Activated gamma-delta T cell treated with Interleukin-2 at 50 U/mL for 16 hours (primary cell): Measurements from ENCODE around the gene EEF1E1.

ENCODE experiments used
- DNase-seq: peaks from one replicate; pipeline ENCODE4 v3.0.0-alpha.2; 2020

The EEF1E1 gene

DNA sequence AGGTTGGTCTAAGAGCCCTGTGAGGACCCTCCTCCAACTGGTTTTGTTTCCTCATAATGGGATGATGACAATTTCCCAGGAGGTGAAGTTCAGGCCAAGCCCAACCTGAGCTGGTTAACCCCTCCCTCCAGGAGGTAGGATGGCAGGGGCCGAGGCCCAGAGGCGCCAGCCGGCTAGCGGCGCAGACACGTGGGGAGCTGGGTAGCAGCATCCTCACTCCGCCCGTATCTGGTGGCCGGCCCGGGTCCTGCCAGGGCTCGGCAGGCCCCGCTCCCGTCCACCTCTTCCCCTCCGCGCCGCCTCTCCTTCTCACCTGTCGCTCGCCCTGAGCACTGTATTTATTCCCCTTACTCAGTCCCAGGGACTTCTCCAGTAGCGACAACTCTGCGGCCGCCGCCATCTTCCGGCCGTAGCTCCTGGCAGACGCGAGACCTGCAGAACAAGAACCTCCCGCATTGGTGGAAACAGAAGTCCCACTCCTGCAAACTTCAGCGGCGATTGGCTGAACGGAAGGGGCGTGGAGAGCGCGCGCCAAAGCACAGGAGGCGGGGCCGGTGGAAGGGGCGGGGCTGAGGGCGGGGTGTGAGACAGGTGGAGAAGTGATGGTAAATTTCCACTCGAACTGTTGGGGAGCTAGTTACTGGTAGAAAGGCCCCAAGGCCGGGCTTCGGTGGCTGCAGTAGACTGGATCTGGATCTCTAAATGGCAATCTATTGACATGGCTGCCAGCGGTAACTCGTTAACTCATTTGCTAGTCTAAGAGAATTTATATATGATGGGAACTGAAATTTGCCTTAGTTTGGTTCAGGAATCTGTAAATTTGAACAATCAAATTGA, at the start of gene EEF1E1:
EEF1E1 (minus strand) TSS at position 427 of the 837 bp plus-strand sequence; CDS start at position 400, 27 bp downstream.
- peak; percentile 97 for DNase-seq

DNA sequence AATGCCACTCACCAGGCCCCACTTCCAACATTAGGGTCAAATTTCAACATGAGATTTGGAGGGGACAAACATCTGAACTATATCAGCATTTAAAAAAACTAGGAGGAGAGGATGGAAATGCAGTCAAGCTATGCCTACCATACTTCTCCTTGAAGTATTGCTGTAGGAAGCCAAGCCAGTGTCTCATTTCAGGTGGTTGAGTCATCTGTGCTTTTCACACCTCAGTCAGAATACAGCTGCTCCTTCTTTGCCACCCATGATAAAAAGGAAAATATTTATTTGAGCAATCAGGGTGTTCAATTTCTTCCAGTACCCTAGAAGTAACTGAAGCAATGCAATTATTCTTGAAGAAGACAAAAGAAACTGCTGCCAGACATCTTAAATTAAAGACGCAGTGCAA, 47.0 kb upstream of the EEF1E1 start:
- DNase-seq: no peak

DNA sequence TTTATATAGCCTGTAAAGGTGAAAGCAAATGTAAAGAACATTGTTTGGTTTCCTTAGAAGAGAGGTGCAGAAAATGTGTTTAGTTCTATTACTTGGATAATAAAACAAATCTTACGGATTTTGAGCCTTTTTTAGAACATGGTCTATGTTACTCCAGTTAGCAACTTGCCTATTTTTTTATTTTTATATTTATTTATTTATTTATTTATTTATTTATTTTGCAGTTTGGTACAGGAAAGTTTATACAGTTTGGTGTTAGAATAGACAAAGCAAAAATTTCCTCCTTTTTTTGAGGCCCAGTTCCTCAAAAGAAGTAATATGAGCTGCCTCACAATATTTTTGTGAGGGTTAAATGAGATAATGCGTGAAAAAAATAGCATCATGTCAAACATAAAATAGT, 41.6 kb upstream of the EEF1E1 start:
- DNase-seq: no peak

DNA sequence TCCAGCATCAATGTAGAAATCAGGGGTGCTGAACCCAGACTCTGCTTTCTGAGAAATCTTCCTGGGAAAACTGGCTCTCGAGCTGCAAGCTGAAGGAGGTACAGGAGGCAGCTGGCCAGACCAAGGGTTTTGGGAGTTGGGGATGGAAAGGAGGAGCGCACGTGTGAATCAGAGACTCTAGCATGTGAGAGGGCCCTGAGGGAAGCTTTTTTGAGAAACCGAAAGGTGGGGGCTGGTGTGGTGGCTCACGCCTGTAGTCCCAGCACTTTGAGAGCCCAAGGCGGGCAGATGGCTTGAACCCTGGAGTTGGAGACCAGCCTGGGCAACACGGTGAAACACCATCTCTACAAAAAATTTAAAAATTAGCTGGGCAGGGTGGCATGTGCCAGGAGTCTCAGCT, 37.1 kb upstream of the EEF1E1 start:
- DNase-seq: no peak

DNA sequence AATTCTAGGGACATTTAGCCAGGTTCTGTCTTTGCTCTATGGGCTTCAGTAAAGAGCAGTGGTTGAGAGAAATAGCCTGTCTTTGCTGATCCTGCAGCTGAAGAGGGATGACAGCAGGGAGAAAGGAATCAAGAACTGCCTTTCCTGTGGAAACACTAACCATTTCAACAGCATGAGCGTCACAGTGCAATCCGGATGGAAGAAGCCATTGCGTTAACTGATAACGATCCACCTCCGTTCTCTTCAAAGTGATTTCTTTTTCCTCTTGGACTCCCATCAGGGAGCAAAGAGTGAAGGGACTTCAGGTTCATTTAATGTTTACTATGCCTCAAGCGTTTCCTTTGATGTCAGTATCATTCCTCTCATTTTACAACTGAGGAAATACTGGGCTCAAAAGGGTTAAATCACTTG, 35.2 kb upstream of the EEF1E1 start:
- DNase-seq: no peak

DNA sequence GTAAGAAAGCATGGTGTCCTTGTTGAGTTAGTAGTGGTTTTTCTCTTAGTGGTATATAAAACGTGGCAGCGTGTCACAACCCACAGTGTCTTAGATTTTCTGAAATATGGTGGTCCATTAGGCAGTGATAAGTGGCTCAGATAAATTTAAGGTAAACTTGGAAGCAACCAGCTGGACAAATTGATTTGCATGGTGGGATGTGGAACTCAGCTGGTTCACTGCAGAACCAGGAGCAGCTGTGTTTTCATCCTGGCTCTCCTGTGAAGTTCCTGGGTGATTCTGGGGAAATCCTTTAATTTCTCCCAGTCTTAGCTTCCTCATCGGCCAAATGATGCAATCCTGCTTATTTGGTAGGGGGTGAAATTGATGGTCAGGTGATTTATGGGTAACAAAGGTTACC, 32.9 kb upstream of the EEF1E1 start:
- no peak for DNase-seq

DNA sequence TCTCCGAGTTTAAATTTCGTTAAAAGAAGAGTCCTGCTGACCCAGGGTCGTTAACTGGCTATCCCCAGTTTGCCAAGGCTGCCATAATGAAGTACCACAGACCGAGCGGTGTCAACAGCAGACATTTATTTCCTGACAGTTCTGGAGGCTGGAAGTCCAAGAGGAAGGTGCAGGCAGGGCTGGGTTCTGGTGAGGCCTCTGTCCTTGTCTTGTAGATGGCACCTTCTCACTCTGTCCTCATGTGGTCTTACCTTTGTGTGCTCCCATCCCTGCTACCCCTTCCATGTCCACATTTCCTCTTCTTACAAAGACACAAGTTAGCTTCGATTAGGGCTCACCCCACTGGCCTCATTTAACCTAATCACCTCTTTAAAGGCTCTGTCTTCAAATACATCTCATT, 29.8 kb upstream of the EEF1E1 start:
- DNase-seq: no peak

DNA sequence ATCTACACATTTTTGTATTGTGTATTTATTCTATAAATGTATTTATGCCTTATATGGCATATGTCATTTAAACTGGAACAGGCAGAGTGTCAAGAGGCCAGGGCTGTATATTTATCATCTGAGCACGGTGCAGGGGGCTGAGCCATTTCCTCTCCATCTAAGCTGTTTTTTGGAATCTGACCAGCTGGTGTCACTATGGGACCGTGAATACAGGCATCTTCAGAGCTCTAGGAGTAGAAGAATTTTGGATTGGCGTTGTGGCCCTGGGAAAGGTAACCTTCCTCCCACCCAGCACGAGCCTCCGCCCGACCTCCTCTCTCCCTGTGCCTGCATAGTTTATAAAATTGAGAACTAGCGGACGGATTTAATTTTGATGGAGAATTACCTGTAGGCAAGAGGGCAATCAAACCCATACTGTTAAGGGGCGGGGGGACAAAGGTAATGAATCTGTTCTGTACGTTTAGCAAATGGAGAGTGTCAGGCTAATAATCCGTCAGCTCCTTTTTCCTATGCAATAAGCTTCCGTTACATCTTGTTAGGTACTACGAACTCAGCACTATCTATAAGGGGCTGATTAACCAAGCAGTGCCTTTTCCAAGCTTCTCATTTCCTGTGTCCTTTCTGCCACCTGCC, 29.0 kb upstream of the EEF1E1 start:
- peak; percentile 9 for DNase-seq

DNA sequence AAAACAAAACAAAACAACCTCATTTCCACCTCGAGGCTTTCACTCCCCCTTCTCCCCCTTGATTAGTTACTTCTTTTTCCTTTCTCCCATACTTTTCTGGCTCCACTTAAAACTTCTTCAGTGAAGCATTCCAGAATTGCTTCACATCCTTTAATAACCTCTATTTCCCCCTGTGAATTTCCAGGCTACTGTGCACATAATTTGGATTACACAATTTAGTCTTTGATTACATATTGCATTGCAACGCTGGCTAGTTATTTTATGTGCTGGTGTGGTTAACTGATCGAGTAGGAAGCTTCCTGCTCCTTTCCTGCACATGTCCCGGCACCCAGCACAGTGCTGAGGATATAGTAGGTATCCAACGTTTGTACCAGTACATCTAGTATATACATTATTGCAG, 28.1 kb upstream of the EEF1E1 start:
- no peak for DNase-seq

DNA sequence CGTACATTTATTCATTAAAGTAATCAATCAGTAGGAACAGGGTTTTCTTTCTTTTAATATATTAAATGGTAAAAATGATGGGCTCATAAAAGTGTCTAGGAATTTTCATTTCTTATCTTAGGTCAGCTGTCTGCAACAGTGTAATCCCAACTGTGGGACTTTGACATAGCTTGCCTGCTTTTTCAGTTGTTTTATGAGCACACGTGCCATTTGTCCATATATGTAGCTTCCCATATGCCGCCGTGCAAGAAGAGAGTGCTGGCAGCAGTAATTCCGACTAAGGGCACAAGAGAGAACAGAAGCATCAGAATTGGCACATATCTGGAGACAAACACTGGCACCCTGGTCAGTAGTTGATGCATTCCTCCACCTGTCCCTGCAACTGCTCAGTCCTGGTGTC, 20.9 kb upstream of the EEF1E1 start:
- DNase-seq: no peak

DNA sequence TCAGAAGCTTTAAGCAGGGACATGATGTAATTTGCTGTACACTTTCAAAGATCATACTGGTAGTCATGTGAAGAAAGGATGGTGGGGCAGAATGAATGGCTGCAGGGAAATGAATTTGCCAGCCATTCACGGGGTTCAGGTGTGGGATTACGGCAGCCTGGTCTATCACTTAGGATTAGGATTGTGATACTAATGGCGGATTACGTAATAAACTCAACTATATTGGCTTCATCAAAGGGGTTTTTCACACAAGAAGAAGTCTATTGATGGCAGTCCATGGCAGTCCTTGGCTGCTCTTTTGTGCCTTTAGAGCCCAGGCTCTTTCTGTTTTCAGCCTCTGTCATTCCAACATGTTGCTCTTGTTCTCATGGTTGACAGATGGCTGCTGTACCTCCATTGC, 12.6 kb upstream of the EEF1E1 start:
- DNase-seq: no peak

DNA sequence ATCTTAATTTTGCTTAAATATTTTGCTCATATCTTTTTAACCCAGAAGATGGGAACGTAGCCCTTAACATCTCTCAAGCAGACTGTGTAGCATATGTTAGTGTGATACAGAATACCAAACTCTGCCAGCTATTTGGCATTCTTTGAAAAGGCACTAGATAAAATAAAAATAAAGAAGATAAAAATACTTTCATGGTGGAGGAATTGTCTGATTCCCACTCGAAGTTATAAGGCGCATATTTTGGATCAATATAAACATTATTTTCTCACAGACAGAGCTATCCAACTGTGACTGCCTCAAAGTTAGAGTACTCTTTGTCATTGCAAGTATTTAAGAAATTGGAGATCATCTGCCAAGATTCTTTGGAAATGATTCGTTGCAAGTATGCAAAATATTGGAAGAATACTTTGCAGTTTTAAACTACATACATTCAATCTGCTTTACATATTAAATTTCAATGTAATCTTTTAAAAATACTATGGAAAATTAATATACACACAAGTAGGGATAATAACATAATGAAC, 10.8 kb upstream of the EEF1E1 start:
- no peak for DNase-seq

DNA sequence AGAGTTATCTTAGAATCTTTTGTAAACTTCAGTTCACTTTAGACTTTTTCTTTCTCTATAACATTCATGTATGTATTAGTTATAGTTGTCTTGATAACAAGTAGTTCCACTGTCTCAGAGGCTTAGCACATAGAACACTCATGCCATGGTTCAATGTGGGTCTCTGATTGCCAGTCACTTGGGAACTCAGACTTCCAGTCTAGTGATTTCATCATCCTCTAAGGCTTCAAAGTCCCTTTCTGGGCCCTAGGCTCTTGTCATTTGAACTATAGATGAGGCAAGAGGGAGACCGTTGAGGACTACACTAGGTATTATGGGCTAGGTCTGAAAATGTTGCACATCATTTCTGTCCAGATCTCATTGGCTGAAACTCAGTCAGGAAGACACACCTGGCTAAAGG, 8.4 kb upstream of the EEF1E1 start:
- DNase-seq: no peak

DNA sequence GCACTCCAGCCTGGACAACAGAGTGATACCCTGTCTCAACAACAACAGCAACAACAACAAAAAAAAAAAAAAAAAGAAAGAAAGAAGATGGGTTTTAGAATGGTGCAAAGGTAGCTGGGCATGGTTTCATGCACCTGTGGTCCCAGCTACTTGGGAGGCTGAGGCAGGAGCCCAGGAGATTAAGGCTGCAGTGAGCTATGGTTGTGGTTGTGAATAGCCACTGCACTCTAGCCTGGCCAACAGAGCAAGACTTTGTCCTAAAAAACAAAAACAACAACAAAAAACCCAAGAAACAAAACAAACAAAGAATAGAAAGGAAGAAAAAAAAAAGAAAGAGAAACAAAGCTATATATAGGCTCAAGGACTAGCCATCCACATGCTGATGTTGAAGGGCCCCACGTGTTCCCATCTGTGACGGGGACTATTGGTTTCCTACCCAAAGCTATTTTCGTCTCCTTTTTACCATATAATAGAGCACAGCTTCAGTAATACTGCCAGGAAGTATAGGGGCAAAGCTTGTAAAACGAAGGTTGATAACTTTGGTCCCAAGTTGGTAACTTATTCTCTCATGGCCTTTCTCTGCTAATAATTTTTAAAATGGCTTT, 7.9 kb upstream of the EEF1E1 start:
- DNase-seq: no peak

DNA sequence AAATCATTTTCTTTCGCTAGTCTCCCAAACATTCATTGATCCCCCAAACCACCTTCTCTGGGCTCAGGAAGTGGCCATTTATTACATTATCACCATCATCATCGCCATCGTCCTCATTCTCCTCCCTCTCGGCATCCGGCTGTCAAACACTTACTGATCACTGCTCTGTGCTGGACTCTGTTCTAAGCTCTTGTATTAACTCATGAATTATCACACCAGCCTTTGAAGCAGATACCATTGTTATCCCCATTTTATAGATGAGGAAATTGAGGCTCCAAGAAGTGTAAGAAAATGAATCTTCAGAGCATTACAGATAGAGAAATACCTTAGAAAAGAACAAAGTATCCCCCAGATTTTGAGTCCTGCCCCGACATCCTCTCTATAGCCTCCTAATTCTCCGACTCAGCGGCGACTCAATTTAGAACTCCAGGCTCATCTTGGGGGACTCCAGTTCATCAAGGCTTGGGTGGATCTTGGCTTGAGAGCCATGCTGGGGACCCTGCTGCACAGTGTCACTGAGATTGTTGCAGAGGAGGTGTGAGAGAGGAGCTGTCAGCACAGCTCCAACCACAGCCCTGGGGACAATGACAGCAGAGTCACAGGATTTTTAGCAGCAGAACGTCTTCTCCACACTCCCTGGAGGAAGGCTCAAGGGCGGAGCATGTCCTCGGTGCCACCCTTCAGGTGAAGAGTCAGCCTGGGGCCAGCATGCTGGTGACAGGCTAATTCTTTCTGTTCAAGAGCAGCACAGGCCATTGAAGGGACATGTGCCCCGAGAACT, 6.6 kb upstream of the EEF1E1 start:
- no peak for DNase-seq

DNA sequence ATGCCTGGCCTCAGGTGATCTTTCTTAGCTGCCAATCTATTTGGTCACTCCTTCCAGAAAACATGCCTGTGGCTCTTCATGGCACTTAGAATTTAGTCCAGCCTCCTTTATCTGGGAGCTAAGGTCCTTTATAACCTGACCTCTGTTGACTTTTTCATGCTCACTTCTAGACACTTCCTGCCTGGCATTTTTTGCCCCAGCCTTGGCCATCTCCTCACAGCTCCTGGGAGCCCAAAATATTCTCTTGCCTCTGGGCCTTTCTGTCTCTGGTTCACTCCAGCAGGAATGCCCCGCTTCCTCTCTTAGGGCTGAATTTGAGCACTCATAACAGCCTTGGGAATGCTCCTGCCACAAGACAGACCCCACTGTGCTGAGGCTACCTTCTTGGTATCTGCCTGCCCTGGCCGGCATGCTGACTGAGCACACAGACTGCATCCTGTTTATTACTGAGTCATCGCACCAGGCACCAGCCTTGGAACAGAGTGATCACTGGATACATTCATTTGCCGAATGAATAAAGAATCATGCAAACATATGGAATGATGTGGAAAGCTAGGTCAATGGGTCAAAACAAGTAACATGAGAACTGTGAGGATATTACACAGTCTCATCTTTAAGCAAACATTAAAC, 5.8 kb upstream of the EEF1E1 start:
- DNase-seq: no peak

DNA sequence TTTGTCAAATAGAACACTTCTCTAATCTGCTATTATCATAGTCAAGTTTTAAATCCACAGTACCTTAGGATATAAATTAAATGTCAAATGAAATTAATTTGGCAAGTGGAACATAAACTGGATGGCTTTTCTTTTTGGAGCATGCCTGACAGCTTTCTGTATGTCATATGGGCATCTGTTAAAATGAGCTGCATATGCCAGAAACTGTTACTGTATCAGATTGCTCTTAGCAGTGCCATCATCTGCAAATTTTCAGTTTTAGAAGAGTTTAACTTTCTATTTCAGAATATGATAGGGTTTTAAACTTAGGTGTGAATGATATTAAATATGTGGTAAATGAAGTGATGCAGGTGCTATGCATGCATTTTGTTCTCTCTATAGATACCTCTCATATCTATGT, 3.4 kb upstream of the EEF1E1 start:
- no peak for DNase-seq

DNA sequence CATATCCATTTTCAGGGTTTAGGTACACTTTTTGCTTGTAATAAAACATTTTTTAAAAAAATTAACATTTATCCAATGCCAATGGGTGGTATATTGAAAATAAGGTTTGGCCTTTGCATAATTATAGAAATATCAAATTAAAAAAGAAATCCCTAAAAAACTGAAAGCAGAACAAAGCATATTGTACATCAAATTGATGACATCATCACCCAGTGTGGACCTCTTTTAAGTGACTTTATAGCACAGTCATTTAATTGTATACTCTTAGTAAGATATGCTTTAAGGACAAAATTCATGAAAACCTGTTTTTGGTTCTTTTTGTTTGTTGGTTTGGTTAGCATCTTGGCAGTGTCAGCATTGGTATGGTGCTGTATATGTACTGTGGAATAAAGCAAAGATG, 1.4 kb upstream of the EEF1E1 start:
- DNase-seq: no peak

DNA sequence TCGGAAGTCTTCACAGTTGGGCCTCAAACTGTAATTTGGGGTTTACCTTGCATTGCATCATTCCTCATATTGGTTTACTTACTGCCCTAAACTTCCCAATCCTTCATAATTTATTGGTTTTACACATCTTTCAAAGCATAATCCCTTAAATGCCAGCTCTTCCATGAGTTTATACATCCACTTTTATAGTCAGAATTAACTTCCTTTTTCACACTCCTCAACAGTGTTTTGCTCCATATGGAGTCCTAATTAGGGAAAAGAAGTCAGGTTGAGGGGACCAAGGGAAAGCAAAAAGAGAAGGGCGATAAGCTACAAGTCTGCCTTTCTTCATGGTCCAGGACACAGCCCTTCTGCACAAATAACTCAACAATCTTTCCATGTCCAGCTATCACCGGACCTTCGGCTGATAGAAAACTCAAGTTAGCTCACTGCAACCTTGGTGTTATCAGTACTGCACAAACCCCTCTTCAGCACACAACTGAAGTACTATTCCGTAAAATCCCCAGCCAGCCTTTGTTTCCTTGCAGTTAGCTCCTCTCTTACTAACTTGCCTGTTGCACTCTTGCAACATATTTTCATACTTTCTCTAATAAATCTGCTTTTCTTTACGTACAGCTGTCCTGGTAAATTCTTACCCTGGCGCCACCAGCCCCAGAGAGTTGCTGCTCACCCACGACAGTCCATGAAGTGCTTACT, 2.0 kb downstream of the EEF1E1 start:
- DNase-seq: no peak

DNA sequence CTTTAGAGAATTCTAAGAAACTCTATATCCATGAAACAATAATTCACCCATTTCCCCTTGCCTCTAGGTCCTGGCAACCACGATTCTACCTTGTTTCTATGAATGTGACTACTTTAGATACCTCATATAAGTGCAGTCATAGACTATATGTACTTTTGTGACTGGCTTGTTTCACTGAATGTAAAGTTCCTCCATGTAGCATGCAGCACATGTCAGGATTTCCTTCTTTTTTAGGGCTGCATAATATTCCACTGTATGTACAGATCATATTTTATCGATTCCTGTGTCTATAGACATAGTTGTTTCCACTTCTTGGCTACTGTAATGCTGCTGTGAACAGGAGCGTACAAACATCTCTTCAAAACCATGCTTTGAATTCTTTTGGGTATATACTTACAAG, 11.7 kb downstream of the EEF1E1 start:
- DNase-seq: no peak

DNA sequence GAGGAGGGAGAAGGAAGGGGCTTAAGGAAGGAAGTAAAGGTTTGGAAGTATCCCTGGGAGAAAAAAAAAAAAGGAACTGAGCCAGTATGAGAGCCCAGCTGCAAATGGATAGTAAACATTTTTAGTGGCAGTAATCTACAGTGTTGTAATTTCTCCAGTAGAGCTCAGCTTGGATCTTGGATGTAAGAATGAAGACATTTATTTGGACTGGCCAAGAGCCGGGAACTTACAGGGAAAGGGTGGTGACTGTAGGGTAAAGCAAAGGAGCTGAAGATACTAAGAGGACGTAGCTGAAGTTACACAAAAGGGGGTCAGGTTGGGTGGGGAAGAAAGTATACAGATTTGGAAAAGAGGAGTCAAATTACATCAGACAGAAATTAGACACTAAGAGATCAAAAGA, 13.5 kb downstream of the EEF1E1 start:
- no peak for DNase-seq
